Measurements from ENCODE around the gene TLR9.
"Not testable (repeated sequence)": the region's sequence is repeated elsewhere in the genome, so short reads cannot be mapped to it uniquely, and the experiment has no call there.

TLR9 gene, protein sequence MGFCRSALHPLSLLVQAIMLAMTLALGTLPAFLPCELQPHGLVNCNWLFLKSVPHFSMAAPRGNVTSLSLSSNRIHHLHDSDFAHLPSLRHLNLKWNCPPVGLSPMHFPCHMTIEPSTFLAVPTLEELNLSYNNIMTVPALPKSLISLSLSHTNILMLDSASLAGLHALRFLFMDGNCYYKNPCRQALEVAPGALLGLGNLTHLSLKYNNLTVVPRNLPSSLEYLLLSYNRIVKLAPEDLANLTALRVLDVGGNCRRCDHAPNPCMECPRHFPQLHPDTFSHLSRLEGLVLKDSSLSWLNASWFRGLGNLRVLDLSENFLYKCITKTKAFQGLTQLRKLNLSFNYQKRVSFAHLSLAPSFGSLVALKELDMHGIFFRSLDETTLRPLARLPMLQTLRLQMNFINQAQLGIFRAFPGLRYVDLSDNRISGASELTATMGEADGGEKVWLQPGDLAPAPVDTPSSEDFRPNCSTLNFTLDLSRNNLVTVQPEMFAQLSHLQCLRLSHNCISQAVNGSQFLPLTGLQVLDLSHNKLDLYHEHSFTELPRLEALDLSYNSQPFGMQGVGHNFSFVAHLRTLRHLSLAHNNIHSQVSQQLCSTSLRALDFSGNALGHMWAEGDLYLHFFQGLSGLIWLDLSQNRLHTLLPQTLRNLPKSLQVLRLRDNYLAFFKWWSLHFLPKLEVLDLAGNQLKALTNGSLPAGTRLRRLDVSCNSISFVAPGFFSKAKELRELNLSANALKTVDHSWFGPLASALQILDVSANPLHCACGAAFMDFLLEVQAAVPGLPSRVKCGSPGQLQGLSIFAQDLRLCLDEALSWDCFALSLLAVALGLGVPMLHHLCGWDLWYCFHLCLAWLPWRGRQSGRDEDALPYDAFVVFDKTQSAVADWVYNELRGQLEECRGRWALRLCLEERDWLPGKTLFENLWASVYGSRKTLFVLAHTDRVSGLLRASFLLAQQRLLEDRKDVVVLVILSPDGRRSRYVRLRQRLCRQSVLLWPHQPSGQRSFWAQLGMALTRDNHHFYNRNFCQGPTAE

DNA sequence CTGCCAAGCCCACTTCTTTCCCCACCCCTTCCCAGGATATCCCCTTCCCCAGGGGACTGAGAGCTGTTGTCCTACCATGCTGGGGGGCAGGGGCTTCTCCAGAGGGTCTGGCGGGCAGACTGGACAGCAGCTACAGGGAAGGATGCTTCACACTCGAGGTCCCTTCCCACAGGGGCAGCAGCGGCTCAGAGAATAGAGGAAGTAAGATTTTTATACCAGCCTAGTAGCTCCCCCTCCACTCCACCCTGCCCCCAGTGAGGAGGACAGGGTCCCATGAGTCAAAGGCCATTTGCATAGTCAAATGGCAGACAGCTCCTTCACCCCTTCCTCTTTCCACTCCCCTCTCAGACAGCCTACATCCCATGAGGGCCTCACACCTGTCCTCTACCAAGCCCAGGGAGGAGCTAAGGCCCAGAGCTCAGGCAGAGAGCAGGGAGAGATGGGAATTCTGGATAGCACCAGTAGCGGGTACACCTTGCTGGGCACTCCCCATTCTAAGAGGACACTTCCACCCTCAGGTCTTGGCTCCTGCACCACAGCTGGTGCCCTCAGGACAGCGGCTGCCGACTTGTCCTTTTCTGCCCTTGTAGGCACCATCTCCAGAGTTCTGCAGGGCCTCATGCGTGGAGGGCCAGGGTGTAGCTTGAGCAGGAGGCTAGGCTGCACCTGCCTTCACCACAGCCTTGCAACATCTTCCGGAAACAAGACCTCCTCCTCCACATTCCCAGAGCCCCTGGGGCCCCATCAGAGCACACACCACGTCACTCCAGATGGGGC is at the start of gene TLR9:
Gene TLR9, minus strand, starts transcription at position 194 of the 777 bp plus-strand sequence. Its CDS starts 116 bp downstream, at position 78.
- no peak for DNase-seq

GRCh38 chr3:52274781-52275180 is 49.3 kb upstream of the TLR9 start:
- not testable (repeated sequence) for DNase-seq

DNA sequence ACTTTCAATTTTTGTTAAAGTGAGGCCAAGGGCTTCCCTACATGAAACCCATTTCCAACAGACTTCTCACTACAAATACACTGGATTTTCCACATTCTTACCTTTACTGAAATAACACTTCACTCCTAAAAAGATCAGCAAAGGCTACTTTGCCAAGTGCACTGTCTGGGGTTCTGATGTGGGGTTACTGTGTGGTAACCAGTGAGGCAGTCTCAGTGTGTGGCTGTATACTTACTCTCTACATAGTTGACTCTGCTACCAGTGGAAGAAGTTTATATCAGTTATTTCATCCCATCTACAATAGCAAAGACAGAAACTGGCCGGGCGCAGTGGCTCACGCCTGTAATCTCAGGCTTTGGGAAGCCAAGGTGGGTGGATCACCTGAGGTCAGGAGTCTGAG is 47.4 kb upstream of the TLR9 start:
- no peak for DNase-seq

- not testable (repeated sequence) for DNase-seq
These were observed 46.7 kb upstream of the TLR9 start for GRCh38 chr3:52272172-52272571.

GRCh38 chr3:52270252-52270754 is 44.9 kb upstream of the TLR9 start:
- no peak for DNase-seq

DNA sequence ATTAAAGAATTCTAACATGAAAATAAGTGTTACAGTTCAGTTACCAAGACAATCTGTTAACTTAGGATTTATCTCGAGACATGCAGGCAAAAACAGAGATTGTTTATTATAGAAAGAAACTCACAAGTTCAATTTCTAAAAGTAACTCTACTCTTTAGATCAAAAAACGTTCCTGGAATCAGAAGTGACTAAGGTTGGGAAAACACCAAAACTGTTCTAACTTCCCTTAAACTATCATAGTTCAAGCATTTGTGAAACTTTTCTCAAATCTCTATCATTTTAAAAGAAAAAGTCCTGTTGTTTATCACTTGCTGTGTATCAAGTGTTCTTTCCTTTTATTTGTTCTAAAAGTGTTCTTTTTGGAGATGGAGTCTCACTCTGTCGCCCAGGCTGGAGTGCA is 44.3 kb upstream of the TLR9 start:
- no peak for DNase-seq

GRCh38 chr3:52268036-52268435 is 42.6 kb upstream of the TLR9 start:
- no peak for DNase-seq

GRCh38 chr3:52265387-52265786 is 39.9 kb upstream of the TLR9 start:
- DNase-seq = no peak

DNA sequence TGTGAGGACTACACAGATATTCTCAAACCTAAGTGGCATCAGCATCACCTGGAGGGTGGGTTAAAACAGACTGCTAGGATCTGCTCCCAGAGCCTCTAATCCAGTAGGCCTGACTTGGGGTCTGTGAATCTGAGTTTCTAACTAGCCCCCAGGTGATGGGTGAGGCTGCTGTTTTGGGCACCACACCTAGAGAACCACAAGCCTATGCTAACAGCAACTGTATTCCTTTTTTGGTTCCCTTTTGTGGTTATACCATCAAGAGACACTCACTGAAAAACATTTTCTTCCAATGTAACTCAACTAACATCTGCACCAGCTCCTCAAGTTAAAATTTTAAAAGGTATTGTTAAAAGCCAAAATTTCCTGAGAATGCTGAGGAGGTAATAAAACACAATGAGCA is 37.0 kb upstream of the TLR9 start:
- DNase-seq = no peak

- DNase-seq = no peak
These were observed 34.0 kb upstream of the TLR9 start for GRCh38 chr3:52259448-52259847.

DNA sequence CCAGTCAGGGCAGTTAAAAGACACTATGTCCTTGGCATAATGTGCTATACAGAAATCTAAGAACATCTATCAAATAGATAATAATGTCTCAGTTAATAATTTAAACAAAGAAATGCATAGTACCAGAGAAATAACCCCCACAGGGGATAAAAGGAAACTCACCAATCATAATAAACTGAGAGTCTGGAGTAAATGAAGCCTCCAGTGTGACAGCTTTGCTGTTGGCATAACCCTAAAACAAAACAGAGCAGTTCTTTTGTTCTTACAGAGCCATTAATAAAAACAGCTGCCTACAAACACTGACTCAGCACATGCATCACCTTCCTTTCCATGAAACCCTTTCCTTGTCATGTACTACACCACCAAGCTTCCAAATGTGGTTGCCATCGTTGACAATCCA is 33.6 kb upstream of the TLR9 start:
- no peak for DNase-seq

GRCh38 chr3:52257911-52258310 is 32.5 kb upstream of the TLR9 start:
- no peak for DNase-seq

GRCh38 chr3:52256622-52257021 is 31.2 kb upstream of the TLR9 start:
- no peak for DNase-seq

DNA sequence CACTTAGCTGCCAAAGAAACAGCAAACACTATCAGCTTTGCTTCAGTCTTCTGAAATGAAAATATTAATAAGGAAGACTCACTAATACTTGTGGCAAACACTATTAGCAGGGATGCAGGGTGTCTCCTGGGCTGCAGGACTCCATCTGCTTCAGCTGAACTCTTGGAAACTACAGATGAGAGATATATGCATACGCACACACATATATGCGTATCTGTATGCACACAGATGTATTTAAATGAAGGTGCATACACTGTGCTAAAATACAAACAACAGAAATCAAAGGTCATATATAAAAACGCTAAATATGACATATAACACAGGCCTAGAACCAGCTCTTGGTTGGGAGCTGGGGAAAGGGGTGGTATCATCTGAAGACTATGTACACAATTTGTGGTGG is 30.7 kb upstream of the TLR9 start:
- DNase-seq = no peak

- DNase-seq = no peak
These were observed 29.2 kb upstream of the TLR9 start for GRCh38 chr3:52254608-52255007.

GRCh38 chr3:52253314-52254304 is 28.2 kb upstream of the TLR9 start:
- DNase-seq = no peak

GRCh38 chr3:52250122-52250521 is 24.7 kb upstream of the TLR9 start:
- DNase-seq = no peak

DNA sequence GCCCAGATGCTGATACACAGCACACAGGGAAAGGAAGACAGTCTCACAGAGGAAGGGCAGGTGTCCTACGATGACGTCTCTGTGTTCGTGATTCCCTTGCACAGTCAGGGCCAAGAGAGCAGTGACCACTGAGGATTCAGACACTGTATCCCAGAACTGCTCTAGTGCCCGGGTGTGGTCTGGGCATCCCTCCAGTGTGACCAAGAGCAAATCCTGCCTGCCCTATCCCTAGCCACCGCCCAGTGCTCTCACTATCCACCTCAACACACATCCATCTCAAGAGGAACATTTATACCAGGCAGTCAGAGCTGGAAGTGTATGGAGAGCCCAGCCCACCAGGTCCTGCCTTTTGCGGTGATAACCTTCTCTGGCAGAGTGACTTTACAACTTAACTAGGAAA is 24.2 kb upstream of the TLR9 start:
- DNase-seq = no peak

GRCh38 chr3:52248816-52249547 is 23.5 kb upstream of the TLR9 start:
- no peak for DNase-seq

GRCh38 chr3:52248165-52248541 is 22.7 kb upstream of the TLR9 start:
- DNase-seq = no peak
